ENCODE results near the gene WDR59.

Gene WDR59

DNA sequence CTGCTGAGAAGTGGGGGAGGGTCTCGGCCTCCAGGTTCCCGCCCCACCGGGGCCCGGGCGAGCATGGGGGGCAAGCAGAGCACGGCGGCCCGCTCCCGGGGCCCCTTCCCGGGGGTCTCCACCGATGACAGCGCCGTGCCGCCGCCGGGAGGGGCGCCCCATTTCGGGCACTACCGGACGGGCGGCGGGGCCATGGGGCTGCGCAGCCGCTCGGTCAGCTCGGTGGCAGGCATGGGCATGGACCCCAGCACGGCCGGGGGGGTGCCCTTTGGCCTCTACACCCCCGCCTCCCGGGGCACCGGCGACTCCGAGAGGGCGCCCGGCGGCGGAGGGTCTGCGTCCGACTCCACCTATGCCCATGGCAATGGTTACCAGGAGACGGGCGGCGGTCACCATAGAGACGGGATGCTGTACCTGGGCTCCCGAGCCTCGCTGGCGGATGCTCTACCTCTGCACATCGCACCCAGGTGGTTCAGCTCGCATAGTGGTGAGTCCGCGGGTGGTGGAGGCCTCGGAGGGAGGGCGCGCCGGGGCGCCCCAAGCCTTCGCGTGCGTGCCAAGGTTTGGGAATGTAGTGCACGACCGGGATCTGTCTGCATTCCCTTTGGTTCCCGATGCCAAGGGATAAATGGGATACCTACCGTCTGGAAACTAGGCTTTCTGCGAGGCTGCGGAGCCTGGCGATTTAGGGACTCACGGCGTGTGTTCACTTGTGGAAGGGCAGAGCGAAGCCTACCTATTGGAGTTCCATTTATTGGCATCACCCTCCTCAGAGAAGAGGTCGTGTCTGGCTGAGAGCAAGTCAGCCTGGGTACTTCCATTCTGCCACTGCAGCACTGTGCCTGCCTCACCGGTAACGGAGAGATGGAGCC is 14.9 kb upstream of the WDR59 start:
- TF ChIP-seq, protein P1, sequence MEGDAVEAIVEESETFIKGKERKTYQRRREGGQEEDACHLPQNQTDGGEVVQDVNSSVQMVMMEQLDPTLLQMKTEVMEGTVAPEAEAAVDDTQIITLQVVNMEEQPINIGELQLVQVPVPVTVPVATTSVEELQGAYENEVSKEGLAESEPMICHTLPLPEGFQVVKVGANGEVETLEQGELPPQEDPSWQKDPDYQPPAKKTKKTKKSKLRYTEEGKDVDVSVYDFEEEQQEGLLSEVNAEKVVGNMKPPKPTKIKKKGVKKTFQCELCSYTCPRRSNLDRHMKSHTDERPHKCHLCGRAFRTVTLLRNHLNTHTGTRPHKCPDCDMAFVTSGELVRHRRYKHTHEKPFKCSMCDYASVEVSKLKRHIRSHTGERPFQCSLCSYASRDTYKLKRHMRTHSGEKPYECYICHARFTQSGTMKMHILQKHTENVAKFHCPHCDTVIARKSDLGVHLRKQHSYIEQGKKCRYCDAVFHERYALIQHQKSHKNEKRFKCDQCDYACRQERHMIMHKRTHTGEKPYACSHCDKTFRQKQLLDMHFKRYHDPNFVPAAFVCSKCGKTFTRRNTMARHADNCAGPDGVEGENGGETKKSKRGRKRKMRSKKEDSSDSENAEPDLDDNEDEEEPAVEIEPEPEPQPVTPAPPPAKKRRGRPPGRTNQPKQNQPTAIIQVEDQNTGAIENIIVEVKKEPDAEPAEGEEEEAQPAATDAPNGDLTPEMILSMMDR (IDR thresholded peaks at IDR 0.05; ENCODE audit: insufficient read depth, low read depth, low read length, missing control alignments): no peak
- H3K4me3 ChIP-seq (ENCODE audit: low read depth, low read length): peak overlapping the region; percentile 84
- DNase-seq (ENCODE audit: low read depth): peak; percentile 70

- TF ChIP-seq, protein P1 (IDR thresholded peaks at IDR 0.05; ENCODE audit: insufficient read depth, low read depth, low read length, missing control alignments): no peak
- H3K4me3 ChIP-seq (ENCODE audit: low read depth, low read length): peak overlapping the region; percentile 84
- DNase-seq (ENCODE audit: low read depth): peak; percentile 31
Measured at GRCh38 chr16:74999219-74999608, 14.3 kb upstream of the WDR59 start.

GRCh38 chr16:74998481-74999218 is 13.7 kb upstream of the WDR59 start, which contains the start of gene ZNRF1:
Gene ZNRF1, plus strand, starts transcription at chr16:74999024. Its CDS starts 648 bp downstream, at chr16:74999672.
- DNase-seq (ENCODE audit: low read depth): peak; percentile 95
- TF ChIP-seq, protein P1 (IDR thresholded peaks at IDR 0.05; ENCODE audit: insufficient read depth, low read depth, low read length, missing control alignments): peak; percentile 68
- peak within 1 kb of the TSS; percentile 84 for H3K4me3 ChIP-seq (ENCODE audit: low read depth, low read length)

GRCh38 chr16:74997042-74997491 is 12.1 kb upstream of the WDR59 start:
- DNase-seq (ENCODE audit: low read depth): no peak
- TF ChIP-seq, protein P1 (IDR thresholded peaks at IDR 0.05; ENCODE audit: insufficient read depth, low read depth, low read length, missing control alignments): no peak
- no peak overlapping the region for H3K4me3 ChIP-seq (ENCODE audit: low read depth, low read length)

- H3K4me3 ChIP-seq (ENCODE audit: low read depth, low read length): no peak overlapping the region
- TF ChIP-seq, protein P1 (IDR thresholded peaks at IDR 0.05; ENCODE audit: insufficient read depth, low read depth, low read length, missing control alignments): no peak
- no peak for DNase-seq (ENCODE audit: low read depth)
Measured at GRCh38 chr16:74995986-74996385, 11.1 kb upstream of the WDR59 start.

GRCh38 chr16:74991593-74992403 is 6.9 kb upstream of the WDR59 start:
- DNase-seq (ENCODE audit: low read depth): no peak
- no peak overlapping the region for H3K4me3 ChIP-seq (ENCODE audit: low read depth, low read length)
- TF ChIP-seq, protein P1 (IDR thresholded peaks at IDR 0.05; ENCODE audit: insufficient read depth, low read depth, low read length, missing control alignments): no peak
